ENCODE results near the gene C1QA.

- no peak for TF ChIP-seq CTCF (IDR thresholded peaks at IDR 0.05; ENCODE audit: borderline replicate concordance, extremely low read depth, low read length, poor library complexity, severe bottlenecking)
- no peak for TF ChIP-seq EZH2 (IDR thresholded peaks at IDR 0.05; ENCODE audit: borderline replicate concordance, low read depth, low read length, severe bottlenecking)
Observed at GRCh38 chr1:22597996-22598395, 38.4 kb upstream of the C1QA start.
